ENCODE measurements around the gene OMA1. TPM values are rescaled to one million over a fixed set of nuclear protein-coding genes. Genes with fewer than 3 reads are reported as not detected.
"Not testable (repeated sequence)": the region's sequence is repeated elsewhere in the genome, so short reads cannot be mapped to it uniquely, and the experiment has no call there.

Gene OMA1
- total RNA-seq, 1 donor from 2014 or later = 33.4 TPM

DNA sequence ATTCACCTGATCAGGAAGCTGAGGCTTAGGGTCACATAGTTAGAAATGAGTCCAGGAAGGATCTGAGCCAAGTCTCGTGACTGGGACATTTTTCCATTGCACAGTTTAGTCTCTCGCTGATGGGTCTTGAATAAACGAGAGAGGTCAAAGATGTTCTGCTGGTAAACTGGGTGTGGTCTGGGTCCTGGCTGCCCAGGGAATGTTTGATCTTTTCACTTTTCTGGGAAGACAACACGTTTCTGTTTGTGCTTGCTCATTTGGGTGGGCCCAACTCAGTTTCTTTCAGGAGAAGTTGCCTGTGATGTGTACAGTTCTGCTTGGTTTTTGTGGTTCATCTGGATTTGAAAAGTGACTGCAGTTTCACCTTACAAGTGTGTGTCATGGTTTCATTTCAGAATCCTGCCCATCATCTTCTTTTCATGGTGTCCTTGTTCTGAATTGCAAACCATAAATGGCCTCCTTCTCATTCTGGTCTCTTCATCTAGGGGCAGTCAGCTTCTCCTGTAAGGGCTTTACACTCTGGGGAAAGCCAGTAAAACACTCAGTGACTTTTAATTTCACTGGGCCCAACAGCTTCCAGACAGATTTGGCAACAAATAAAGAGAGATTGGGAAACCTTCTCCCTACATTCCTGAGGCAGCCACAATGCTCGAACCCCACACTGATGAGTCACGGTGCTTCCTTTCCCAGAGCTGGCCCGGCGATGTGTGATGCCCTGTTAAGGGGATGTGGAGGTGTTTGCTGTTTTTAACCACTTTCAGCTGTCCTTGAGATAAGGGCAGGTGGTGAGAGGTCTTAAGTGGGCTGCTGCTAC, 37.8 kb upstream of the OMA1 start:
- TF ChIP-seq, protein P1, sequence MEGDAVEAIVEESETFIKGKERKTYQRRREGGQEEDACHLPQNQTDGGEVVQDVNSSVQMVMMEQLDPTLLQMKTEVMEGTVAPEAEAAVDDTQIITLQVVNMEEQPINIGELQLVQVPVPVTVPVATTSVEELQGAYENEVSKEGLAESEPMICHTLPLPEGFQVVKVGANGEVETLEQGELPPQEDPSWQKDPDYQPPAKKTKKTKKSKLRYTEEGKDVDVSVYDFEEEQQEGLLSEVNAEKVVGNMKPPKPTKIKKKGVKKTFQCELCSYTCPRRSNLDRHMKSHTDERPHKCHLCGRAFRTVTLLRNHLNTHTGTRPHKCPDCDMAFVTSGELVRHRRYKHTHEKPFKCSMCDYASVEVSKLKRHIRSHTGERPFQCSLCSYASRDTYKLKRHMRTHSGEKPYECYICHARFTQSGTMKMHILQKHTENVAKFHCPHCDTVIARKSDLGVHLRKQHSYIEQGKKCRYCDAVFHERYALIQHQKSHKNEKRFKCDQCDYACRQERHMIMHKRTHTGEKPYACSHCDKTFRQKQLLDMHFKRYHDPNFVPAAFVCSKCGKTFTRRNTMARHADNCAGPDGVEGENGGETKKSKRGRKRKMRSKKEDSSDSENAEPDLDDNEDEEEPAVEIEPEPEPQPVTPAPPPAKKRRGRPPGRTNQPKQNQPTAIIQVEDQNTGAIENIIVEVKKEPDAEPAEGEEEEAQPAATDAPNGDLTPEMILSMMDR (IDR thresholded peaks at IDR 0.05) = no peak
- H3K9me3 ChIP-seq = no peaks in the 10 kb centered on the region
- ATAC-seq (peak; percentile 92 to 93), DNase-seq (peak; percentile 73)
- H3K36me3 ChIP-seq = no peaks in the 10 kb centered on the region
- H3K27ac ChIP-seq = peak overlapping the region; percentile 82
- no peaks in the 10 kb centered on the region for H3K27me3 ChIP-seq (ENCODE audit: low read depth)
- no peak overlapping the region for H3K4me3 ChIP-seq
- intact Hi-C loops (cut with DNase I) = no loop called here
- peaks cover 37% of the 10 kb centered on the region for H3K4me1 ChIP-seq

- ATAC-seq = no peak
- intact Hi-C loops (cut with DNase I) = no loop called here
Observed at GRCh38 chr1:58583496-58583895, 37.0 kb upstream of the OMA1 start.

GRCh38 chr1:58582143-58582542, 35.6 kb upstream of the OMA1 start:
- ATAC-seq; intact Hi-C loops (cut with DNase I); H3K36me3 ChIP-seq; H3K27me3 ChIP-seq (ENCODE audit: low read depth); H3K27ac ChIP-seq; DNase-seq; H3K4me3 ChIP-seq; H3K9me3 ChIP-seq: not testable (repeated sequence)
- H3K4me1 ChIP-seq = peaks cover 50% of the 10 kb centered on the region

More at GRCh38 chr1:58583496-58583895, 37.0 kb upstream of the OMA1 start:
- Histone ChIP-seq H3K27ac (peak overlapping the region; percentile 82), H3K4me3 (no peak overlapping the region), H3K4me1 (peaks cover 37% of the 10 kb centered on the region), H3K9me3 (no peaks in the 10 kb centered on the region), H3K36me3 (no peaks in the 10 kb centered on the region), H3K27me3 (ENCODE audit: low read depth) (no peaks in the 10 kb centered on the region)
- TF ChIP-seq, protein P1 (IDR thresholded peaks at IDR 0.05) = no peak
- DNase-seq = no peak

DNA sequence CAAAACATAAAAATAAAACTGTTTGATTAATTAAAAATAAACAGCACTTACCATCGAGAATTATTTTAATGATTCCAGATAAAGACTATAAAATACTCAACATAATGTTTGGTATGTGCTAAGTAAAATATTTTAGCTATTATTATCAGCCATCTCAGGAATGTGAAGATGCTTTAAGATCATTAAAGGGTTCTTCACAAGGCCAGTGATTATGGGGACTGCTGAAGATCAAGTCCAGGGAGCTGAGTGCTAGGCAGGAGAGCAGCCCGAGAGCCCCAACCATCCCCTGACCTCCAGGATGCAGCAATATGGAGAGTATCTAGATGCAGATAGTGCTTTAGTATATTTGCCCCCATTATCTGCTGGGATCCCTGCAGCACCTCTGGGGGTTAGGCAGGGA, 35.1 kb upstream of the OMA1 start:
- no peak overlapping the region for H3K4me3 ChIP-seq
- H3K27me3 ChIP-seq (ENCODE audit: low read depth) = peaks cover 7% of the 10 kb centered on the region
- H3K9me3 ChIP-seq = no peaks in the 10 kb centered on the region
- H3K27ac ChIP-seq = no peak overlapping the region
- intact Hi-C loops (cut with DNase I) = no loop called here
- ATAC-seq (no peak), DNase-seq (no peak)
- H3K4me1 ChIP-seq = peaks cover 53% of the 10 kb centered on the region
- no peaks in the 10 kb centered on the region for H3K36me3 ChIP-seq
- TF ChIP-seq, protein P1 (IDR thresholded peaks at IDR 0.05) = no peak

- H3K4me1 ChIP-seq = peaks cover 43% of the 10 kb centered on the region
- H3K4me3 ChIP-seq = no peak overlapping the region
- H3K27ac ChIP-seq = no peak overlapping the region
- DNase-seq (no peak), ATAC-seq (no peak)
- intact Hi-C loops (cut with DNase I) = no loop called here
- peaks cover 15% of the 10 kb centered on the region for H3K27me3 ChIP-seq (ENCODE audit: low read depth)
- no peaks in the 10 kb centered on the region for H3K9me3 ChIP-seq
- no peaks in the 10 kb centered on the region for H3K36me3 ChIP-seq
- TF ChIP-seq, protein P1 (IDR thresholded peaks at IDR 0.05) = no peak
Observed at GRCh38 chr1:58580186-58580585, 33.7 kb upstream of the OMA1 start.

DNA sequence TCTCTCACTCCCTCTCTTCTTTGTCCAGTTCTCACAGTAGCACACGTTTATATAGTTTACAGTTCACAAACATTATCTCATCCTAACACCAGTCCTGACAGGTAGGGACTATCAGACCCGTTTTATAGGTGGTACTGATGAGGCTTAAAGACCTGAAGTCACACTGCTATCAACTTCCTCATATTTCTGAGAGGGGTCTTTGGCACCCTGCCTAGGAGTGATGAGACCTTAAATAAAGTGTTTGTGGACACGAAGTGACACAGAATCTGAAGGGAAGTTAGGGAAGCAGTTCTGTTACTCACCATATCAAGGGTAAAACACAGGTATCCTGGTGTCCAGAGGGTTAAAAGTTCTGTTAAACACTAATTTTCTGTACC, 31.1 kb upstream of the OMA1 start:
- H3K4me3 ChIP-seq = peak overlapping the region; percentile 55
- H3K4me1 ChIP-seq = peaks cover 23% of the 10 kb centered on the region
- ATAC-seq = peak in 1 of 2 donors; percentile 0
- peaks cover 15% of the 10 kb centered on the region for H3K27me3 ChIP-seq (ENCODE audit: low read depth)
- H3K27ac ChIP-seq = peak overlapping the region; percentile 86
- TF ChIP-seq, protein P1 (IDR thresholded peaks at IDR 0.05) = no peak
- H3K9me3 ChIP-seq = no peaks in the 10 kb centered on the region
- intact Hi-C loops (cut with DNase I) = no loop called here
- no peak for DNase-seq
- no peaks in the 10 kb centered on the region for H3K36me3 ChIP-seq

All from lower lobe of right lung (tissue), 2 donors.